Hypothalamus (tissue), 51 donors: ENCODE measurements around the gene FHAD1.
"Not testable (repeated sequence)": the region's sequence is repeated elsewhere in the genome, so short reads cannot be mapped to it uniquely, and the experiment has no call there.

Experiments
- DNase-seq, 51 donors: peaks; one replicate each; lab custom pipeline; 2025; lab: John Stamatoyannopoulos, UW

FHAD1 gene

GRCh38 chr1:15299806-15300205 is 52.8 kb downstream of the FHAD1 start:
- no peak for DNase-seq

- DNase-seq = no peak
Measured at GRCh38 chr1:15303935-15304334, 56.9 kb downstream of the FHAD1 start.

GRCh38 chr1:15304708-15305467 is 57.9 kb downstream of the FHAD1 start:
- peak in 32 of 51 donors; percentile 3 to 68 (median 25) for DNase-seq

GRCh38 chr1:15305468-15305770 is 58.4 kb downstream of the FHAD1 start:
- DNase-seq = no peak

- DNase-seq = not testable (repeated sequence)
Measured at GRCh38 chr1:15306352-15306751, 59.3 kb downstream of the FHAD1 start.

GRCh38 chr1:15308135-15308534 is 61.1 kb downstream of the FHAD1 start:
- DNase-seq = no peak

- no peak for DNase-seq
Measured at GRCh38 chr1:15308621-15309027, 61.6 kb downstream of the FHAD1 start.

- DNase-seq = no peak
Measured at GRCh38 chr1:15309687-15310086, 62.7 kb downstream of the FHAD1 start.

GRCh38 chr1:15310544-15310943 is 63.5 kb downstream of the FHAD1 start:
- no peak for DNase-seq

GRCh38 chr1:15311122-15311822 is 64.2 kb downstream of the FHAD1 start:
- DNase-seq = no peak

- no peak for DNase-seq
Measured at GRCh38 chr1:15311880-15312279, 64.9 kb downstream of the FHAD1 start.

GRCh38 chr1:15312626-15313411 is 65.8 kb downstream of the FHAD1 start:
- no peak for DNase-seq

- DNase-seq = peak in 1 of 51 donors; percentile 5
Measured at GRCh38 chr1:15314328-15315281, 67.6 kb downstream of the FHAD1 start.

- no peak for DNase-seq
Measured at GRCh38 chr1:15315815-15316214, 68.8 kb downstream of the FHAD1 start.

- no peak for DNase-seq
Measured at GRCh38 chr1:15316510-15316909, 69.5 kb downstream of the FHAD1 start.

- DNase-seq = no peak
Measured at GRCh38 chr1:15320267-15320666, 73.2 kb downstream of the FHAD1 start.

- no peak for DNase-seq
Measured at GRCh38 chr1:15321601-15322000, 74.6 kb downstream of the FHAD1 start.

- no peak for DNase-seq
Measured at GRCh38 chr1:15322648-15323350, 75.8 kb downstream of the FHAD1 start.

- peak in 45 of 51 donors; percentile 13 to 84 (median 55) for DNase-seq
Measured at GRCh38 chr1:15323351-15323988, 76.4 kb downstream of the FHAD1 start.
